ENCODE data around the gene NUPR1.
A peak's percentile ranks its signal among the peaks of the same experiment; 100 is the strongest.
"Not testable (repeated sequence)": the region's sequence is repeated elsewhere in the genome, so short reads cannot be mapped to it uniquely, and the experiment has no call there.

Gene NUPR1

GRCh38 chr16:28554634-28555423, 16.1 kb upstream of the NUPR1 start:
- no peak for DNase-seq

- peak; percentile 95 for DNase-seq
Observed at GRCh38 chr16:28553776-28554633, 15.2 kb upstream of the NUPR1 start, which contains the start of gene SGF29. TSS of gene SGF29 (plus strand) at chr16:28553920. CDS start at chr16:28581070, 27,150 bp downstream.

GRCh38 chr16:28549301-28549899, 10.6 kb upstream of the NUPR1 start:
- no peak for DNase-seq

- no peak for DNase-seq
Observed at GRCh38 chr16:28548306-28548802, 9.6 kb upstream of the NUPR1 start.

- DNase-seq, result no peak
Observed at GRCh38 chr16:28546626-28547025, 7.9 kb upstream of the NUPR1 start.

GRCh38 chr16:28545964-28546363, 7.2 kb upstream of the NUPR1 start:
- DNase-seq, result not testable (repeated sequence)

- no peak for DNase-seq
Observed at GRCh38 chr16:28544998-28545397, 6.2 kb upstream of the NUPR1 start.

GRCh38 chr16:28543072-28543471, 4.3 kb upstream of the NUPR1 start:
- no peak for DNase-seq

GRCh38 chr16:28542646-28543045, 3.9 kb upstream of the NUPR1 start:
- no peak for DNase-seq

- DNase-seq, result no peak
Observed at GRCh38 chr16:28540346-28540745, 1.6 kb upstream of the NUPR1 start.

- DNase-seq, result no peak
Observed at GRCh38 chr16:28537964-28538732, 626 bp downstream of the NUPR1 start.

- no peak for DNase-seq
Observed at GRCh38 chr16:28537076-28537475, 1.7 kb downstream of the NUPR1 start.

- no peak for DNase-seq
Observed at GRCh38 chr16:28534542-28535373, 4.0 kb downstream of the NUPR1 start.

- DNase-seq, result no peak
Observed at GRCh38 chr16:28532940-28533647, 5.7 kb downstream of the NUPR1 start.

GRCh38 chr16:28531777-28532744, 6.7 kb downstream of the NUPR1 start:
- no peak for DNase-seq

- DNase-seq, result no peak
Observed at GRCh38 chr16:28529124-28529523, 9.7 kb downstream of the NUPR1 start.

- DNase-seq, result no peak
Observed at GRCh38 chr16:28528463-28528867, 10.3 kb downstream of the NUPR1 start.

GRCh38 chr16:28527985-28528384, 10.8 kb downstream of the NUPR1 start:
- no peak for DNase-seq

- not testable (repeated sequence) for DNase-seq
Observed at GRCh38 chr16:28527100-28527785, 11.5 kb downstream of the NUPR1 start.

All from right forelimb (tissue), 1 donor.